ENCODE results near the gene PXT1. TPM values are rescaled to one million over a fixed set of nuclear protein-coding genes. Genes with fewer than 3 reads are reported as not detected.

PXT1 gene, protein sequence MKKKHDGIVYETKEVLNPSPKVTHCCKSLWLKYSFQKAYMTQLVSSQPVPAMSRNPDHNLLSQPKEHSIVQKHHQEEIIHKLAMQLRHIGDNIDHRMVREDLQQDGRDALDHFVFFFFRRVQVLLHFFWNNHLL
- total RNA-seq, result not detected in 2 replicates

GRCh38 chr6:36442671-36443470 is at the start of gene PXT1, which contains the start of gene KCTD20:
Gene PXT1, minus strand, starts transcription at chr6:36442854. Its CDS starts 16,772 bp downstream, at chr6:36426082.
Gene KCTD20, plus strand, starts transcription at chr6:36443000. Its CDS starts 27,098 bp downstream, at chr6:36470098.

DNA sequence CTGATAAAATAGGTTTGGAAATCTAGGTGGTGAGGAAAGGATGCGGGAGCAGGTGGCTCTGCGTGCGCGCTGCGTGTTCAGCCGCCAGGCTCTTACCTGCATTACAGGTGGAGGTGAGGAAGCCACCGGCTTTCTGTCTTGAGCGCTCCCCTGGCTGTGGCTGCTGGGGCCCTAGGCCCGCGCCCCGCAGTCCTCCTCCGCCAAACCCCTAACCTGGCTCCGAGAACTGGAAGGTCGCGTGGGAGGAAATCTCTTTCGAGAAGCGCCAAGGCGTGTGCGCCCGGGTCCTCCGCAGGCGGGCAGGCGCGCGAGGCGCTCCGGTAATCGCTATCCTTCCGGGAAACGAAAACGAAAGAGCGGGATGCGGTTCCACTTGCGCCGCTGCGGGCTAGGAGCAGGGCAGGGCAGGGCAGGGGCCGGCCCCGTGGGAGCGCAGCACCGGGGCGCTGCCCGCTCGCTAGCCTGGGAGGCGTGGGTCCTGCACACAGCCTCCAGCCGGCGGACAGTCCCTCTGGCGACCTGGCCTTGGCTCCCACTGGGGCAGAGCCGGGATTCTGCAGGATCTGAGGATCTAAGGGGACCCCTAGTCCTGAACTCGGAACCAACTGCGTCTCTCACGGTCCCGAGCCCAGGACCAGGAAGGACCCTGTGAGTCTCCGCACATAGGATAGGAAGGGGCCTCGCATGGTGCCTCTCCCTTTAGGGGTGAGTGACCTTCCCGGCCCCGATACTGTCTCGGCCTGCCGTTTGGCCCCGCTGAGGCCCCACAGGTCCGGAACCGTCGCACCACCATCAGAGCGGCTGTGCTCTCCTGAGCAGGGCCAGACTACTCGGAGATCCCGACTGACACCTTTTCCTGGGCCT is 55.0 kb downstream of the PXT1 start, which contains the start of gene ETV7:
ETV7 (minus strand) TSS at position 230 of the 864 bp plus-strand sequence; CDS start at position 102, 128 bp downstream.

Other genes starting within 250 kb of the PXT1 start
- gene BRPF3, start 246.1 kb downstream of the PXT1 start, total RNA-seq, result 7.8 and 13.6 TPM in 2 replicates
- gene PNPLA1, start 172.8 kb downstream of the PXT1 start, total RNA-seq, result not detected in 2 replicates
- not detected in 2 replicates for gene BNIP5, start 106.0 kb downstream of the PXT1 start, total RNA-seq
- 0.18 TPM in 1 of 2 replicates, not detected in the other for gene ETV7, start 55.2 kb downstream of the PXT1 start, total RNA-seq
- gene KCTD20, start 146 bp upstream of the PXT1 start, total RNA-seq, result 42.7 and 44.3 TPM in 2 replicates
- gene STK38, start 104.6 kb upstream of the PXT1 start, total RNA-seq, result 22.2 and 23.2 TPM in 2 replicates
- 119 and 205 TPM in 2 replicates for gene SRSF3, start 151.5 kb upstream of the PXT1 start, total RNA-seq
- gene CDKN1A, start 235.9 kb upstream of the PXT1 start, total RNA-seq, result 562 and 599 TPM in 2 replicates

All from myometrial cell (primary cell).